ENCODE results near the gene TBC1D12. TPM values are rescaled to one million over a fixed set of nuclear protein-coding genes. Genes with fewer than 3 reads are reported as not detected.

TBC1D12 gene
- total and polyA plus RNA-seq, 8 donors: 9.7 to 22.7 (median 18.3) TPM

- Histone ChIP-seq H3K4me3 (no peak overlapping the region), H3K36me3 (peaks cover 0 to 14% of the 10 kb centered on the region in 2 donors), H3K27ac (no peak overlapping the region), H3K27me3 (no peaks in the 10 kb centered on the region), H3K4me1 (no peaks in the 10 kb centered on the region), H3K9me3 (peaks cover 0 to 39% of the 10 kb centered on the region in 2 donors)
- TF ChIP-seq, protein P1, sequence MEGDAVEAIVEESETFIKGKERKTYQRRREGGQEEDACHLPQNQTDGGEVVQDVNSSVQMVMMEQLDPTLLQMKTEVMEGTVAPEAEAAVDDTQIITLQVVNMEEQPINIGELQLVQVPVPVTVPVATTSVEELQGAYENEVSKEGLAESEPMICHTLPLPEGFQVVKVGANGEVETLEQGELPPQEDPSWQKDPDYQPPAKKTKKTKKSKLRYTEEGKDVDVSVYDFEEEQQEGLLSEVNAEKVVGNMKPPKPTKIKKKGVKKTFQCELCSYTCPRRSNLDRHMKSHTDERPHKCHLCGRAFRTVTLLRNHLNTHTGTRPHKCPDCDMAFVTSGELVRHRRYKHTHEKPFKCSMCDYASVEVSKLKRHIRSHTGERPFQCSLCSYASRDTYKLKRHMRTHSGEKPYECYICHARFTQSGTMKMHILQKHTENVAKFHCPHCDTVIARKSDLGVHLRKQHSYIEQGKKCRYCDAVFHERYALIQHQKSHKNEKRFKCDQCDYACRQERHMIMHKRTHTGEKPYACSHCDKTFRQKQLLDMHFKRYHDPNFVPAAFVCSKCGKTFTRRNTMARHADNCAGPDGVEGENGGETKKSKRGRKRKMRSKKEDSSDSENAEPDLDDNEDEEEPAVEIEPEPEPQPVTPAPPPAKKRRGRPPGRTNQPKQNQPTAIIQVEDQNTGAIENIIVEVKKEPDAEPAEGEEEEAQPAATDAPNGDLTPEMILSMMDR (IDR thresholded peaks at IDR 0.05): no peak
- intact Hi-C loops (cut with DNase I): no loop called here
- no peak for DNase-seq
- ATAC-seq: no peak
Measured at GRCh38 chr10:94461503-94461902, 59.2 kb downstream of the TBC1D12 start.

DNA sequence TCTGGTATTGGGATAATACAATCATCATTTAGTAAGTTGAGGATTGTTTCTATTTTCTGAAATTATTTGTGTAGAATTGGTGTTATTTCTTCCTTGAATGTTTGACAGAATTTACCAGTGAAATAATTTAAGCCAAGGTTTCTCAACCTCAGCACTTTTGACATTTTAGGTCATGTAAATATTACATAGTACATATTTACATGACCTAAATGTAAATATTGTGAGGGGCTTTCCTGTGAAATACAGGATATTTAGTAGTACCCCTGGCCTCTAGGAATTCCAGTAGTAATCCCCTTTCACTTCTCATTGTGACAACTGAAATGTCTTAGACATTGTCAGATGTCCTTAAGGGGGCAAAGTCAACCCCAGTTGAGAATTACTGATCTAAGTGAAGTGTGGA is 59.8 kb downstream of the TBC1D12 start:
- ATAC-seq (no peak), DNase-seq (no peak)
- Histone ChIP-seq H3K9me3 (peaks cover 0 to 39% of the 10 kb centered on the region in 2 donors), H3K27me3 (no peaks in the 10 kb centered on the region), H3K4me1 (no peaks in the 10 kb centered on the region), H3K27ac (no peak overlapping the region), H3K36me3 (peaks cover 0 to 14% of the 10 kb centered on the region in 2 donors), H3K4me3 (no peak overlapping the region)
- intact Hi-C loops (cut with DNase I): no loop called here
- TF ChIP-seq, protein P1 (IDR thresholded peaks at IDR 0.05): no peak

DNA sequence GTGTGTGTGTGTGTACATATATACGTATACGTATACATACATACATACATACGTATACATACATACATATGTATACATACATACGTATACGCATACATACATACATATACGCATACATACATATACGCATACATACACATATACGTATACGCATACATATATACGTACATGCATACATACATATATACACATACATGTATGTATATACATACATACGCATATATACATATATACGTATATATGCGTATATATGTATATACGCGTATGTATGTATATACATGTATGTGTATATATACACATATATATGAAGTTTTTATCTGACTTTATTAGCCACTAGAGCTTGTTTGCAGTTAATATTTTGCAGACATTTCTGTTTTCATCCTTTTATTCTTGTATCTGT is 63.3 kb downstream of the TBC1D12 start:
- DNase-seq (no peak), ATAC-seq (no peak)
- intact Hi-C loops (cut with DNase I): no loop called here
- H3K4me1 ChIP-seq: no peaks in the 10 kb centered on the region
- TF ChIP-seq, protein P1 (IDR thresholded peaks at IDR 0.05): no peak
- H3K27me3 ChIP-seq: no peaks in the 10 kb centered on the region
- no peak overlapping the region for H3K27ac ChIP-seq
- peaks cover 0 to 22% of the 10 kb centered on the region in 2 donors for H3K9me3 ChIP-seq
- peaks cover 0 to 3% of the 10 kb centered on the region in 2 donors for H3K36me3 ChIP-seq
- H3K4me3 ChIP-seq: no peak overlapping the region

DNA sequence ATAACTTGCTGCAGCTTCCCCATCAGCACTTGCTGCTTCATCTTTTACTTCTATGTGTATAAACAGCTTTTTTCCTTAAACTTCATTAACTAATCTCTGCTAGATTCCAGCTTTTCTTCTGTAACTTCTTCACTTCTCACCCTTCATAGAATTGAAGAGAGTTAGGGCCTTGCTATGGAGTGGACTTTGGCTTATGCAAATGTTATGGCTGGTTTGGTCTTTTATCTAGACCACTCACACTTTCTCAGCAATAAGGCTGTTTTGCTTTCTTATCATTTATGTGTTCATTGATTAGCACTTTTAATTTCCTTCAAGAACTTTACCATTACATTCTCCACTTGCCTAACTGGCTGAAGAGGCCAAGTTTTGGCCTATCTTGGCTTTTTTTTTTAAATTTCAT is 79.1 kb downstream of the TBC1D12 start:
- DNase-seq (no peak), ATAC-seq (no peak)
- TF ChIP-seq, protein P1 (IDR thresholded peaks at IDR 0.05): no peak
- H3K27me3 ChIP-seq: no peaks in the 10 kb centered on the region
- peaks cover 0 to 21% of the 10 kb centered on the region in 2 donors for H3K9me3 ChIP-seq
- H3K36me3 ChIP-seq: peaks cover 0 to 6% of the 10 kb centered on the region in 2 donors
- no peak overlapping the region for H3K4me3 ChIP-seq
- no peaks in the 10 kb centered on the region for H3K4me1 ChIP-seq
- intact Hi-C loops (cut with DNase I): no loop called here
- H3K27ac ChIP-seq: no peak overlapping the region

DNA sequence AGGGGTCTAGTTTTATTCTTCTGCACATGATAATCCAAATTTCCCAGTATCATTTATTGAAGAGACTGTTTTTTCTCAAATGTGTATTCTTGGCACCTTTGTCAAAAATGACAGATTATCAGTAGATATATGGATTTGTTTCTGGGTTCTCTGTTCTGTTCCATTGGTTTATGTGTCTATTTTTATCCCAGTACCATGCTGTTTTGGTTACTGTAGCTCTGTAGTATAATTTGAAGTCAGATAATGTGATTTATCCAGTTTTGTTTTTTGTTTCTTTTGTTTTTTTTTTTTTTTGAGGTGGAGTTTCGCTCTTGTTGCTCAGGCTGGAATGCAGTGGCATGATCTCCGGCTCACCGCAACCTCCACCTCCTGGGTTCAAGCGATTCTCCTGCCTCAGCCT is 81.6 kb downstream of the TBC1D12 start:
- intact Hi-C loops (cut with DNase I): no loop called here
- ATAC-seq: no peak

More for the DNA sequence above, 81.6 kb downstream of the TBC1D12 start:
- Histone ChIP-seq H3K27me3 (no peaks in the 10 kb centered on the region), H3K36me3 (peaks cover 0 to 6% of the 10 kb centered on the region in 2 donors), H3K9me3 (peaks cover 0 to 21% of the 10 kb centered on the region in 2 donors), H3K4me3 (no peak overlapping the region), H3K27ac (no peak overlapping the region), H3K4me1 (no peaks in the 10 kb centered on the region)
- TF ChIP-seq, protein P1 (IDR thresholded peaks at IDR 0.05): no peak
- DNase-seq: no peak

All from left lung (tissue), 10 donors.